ENCODE measurements around the gene ATP6V1G1. TPM values are rescaled to one million over a fixed set of nuclear protein-coding genes. Genes with fewer than 3 reads are reported as not detected.
"Not testable (repeated sequence)": the region's sequence is repeated elsewhere in the genome, so short reads cannot be mapped to it uniquely, and the experiment has no call there.

Gene ATP6V1G1
- total RNA-seq, 1 donor from 2014 or later = 108 TPM

GRCh38 chr9:114576779-114577178 is 10.8 kb upstream of the ATP6V1G1 start:
- FAIRE-seq; DNase-seq (ENCODE audit: low spot score in 2 of 2): not testable (repeated sequence)

DNA sequence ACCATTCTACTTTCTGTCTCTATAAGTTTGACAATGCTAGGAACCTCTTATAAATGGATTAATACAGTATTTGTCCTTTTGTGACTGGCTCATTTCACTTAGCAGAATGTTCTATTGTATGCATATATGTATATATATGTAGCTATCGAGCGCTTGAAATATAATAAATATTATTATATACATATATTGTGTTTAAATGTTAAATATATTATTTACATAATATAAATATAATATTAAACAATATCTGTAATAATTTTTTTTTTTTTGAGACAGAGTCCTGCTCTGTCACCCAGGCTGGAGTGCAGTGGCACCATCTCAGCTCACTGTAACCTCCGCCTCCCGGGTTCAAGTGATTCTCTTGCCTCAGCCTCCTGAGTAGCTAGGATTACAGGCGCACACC is 9.4 kb upstream of the ATP6V1G1 start:
- FAIRE-seq; DNase-seq (ENCODE audit: low spot score in 2 of 2): not testable (repeated sequence)

DNA sequence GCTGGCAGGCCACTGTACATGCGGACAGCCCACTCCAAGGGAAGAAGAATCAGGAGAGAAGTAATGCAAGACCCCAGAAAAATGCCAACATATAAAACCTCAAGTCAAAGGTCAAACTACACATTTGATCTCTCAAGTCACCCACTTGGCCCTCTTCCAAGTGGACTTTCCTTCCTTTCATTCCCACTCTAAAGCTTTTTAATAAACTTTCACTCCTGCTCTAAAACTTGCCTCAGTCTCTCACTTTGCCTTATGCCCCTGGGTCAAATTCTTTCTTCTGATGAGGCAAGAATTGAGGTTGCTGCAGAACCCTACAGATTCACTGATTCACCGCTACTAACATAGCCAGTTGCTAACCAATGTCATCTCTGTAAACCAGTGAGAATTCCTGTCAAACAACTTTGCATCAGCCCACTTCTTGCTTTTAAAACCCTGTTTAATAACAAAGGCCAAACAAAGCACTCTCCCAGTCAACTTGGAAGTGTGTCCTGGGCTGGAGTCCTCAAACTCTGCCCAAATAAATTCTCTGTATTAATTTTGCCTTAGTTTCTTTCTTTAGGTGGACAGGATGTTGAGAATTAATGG is 6.9 kb upstream of the ATP6V1G1 start:
- FAIRE-seq (no peak), DNase-seq (ENCODE audit: low spot score in 2 of 2) (no peak)

DNA sequence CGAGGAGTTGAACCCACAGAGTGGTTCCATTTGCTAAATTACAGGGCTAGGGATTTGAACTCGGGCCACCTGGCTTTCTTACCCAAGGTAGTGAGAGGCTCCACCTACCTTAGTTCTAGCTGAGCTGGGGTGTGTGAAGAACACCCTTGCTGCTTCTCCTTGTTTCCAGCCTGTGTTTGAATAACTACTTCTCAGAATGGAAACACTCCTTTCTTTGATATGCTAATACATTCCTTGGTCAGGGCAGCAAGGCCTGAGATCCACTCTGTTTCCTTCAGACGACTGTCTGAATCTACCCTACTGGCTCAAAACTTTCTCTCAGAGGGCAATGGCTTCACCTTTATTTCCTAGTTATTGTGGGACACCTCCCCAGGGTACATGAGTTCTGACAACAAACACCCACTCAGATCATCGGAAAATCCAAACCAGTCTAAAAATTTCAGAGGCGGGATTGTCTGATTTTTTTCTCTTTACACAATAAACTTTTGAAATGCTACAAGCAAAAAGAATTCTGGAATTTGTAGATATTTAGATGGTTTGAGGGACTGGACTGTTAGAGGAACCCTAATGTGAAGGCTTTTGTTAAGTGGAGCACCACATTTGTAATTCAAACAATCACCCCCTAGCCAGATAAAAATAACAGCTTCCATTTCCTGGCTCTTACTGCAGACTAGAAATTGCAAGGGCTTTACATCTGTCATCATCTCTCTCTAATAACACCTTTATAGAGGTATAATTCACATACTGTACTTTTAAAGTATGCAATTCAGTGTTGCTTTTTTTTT is 4.0 kb upstream of the ATP6V1G1 start:
- FAIRE-seq = no peak
- DNase-seq (ENCODE audit: low spot score in 2 of 2) = no peak

DNA sequence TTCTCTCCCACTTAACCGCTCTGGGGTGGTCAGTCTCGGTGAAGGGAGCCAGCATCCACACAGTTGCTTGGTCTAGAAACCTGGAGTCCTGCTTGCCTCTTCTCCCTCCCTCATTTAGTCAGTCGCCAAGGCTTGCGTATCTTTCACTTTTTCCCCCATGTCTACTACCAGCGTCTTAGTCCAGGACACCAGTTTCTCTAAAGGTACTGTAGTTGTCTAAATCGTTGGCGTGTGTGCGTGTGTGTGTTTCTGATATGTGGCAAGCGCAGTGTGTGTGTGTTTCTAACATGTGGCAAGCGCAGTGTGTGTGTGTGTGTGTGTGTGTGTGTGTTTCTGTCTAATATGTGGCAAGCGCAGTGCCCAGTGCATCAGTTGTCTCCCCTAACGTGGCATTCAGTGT is 641 bp downstream of the ATP6V1G1 start:
- FAIRE-seq (no peak), DNase-seq (ENCODE audit: low spot score in 2 of 2) (no peak)

DNA sequence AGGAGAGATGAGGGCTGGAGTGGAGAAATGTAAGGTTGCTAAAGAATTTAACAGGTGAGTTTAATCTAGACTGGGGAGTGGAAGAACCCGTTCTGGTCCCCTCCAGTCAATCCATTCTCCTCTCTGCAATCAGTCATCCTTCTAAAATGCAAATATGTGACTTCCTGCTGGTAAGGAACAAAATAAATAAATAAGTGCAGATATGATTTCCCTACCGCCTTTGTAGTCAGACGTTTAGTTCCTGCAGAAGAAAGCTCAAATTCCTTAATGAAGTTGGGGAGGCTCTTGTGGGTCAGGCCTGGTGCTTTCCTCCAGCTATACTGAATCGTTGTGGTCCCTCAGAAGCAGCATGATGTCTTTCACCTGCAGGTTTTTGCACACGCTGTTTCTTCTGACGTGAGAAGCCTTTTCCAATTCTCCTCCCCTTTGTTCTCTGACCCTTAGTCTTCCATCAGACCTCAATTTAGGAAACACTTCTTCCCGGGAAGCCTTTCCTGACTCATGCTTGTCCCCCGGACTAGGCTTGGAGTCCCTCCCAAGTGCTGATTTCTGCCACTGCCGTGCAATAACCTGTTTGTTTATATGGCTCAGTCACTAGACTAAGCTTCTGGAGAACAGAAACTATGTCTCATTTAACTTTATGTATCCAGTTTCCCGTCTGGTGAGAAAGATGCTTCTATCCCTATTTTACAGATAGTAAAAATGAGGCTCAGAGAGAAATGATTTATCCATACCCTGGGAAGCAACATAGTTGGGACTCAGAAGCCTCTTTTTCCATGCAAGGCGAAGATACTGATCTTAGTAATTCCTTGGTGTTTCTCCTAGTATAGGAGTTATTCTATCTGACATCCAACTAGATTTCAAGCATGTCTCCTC is 1.3 kb downstream of the ATP6V1G1 start:
- no peak for FAIRE-seq
- DNase-seq (ENCODE audit: low spot score in 2 of 2) = no peak

DNA sequence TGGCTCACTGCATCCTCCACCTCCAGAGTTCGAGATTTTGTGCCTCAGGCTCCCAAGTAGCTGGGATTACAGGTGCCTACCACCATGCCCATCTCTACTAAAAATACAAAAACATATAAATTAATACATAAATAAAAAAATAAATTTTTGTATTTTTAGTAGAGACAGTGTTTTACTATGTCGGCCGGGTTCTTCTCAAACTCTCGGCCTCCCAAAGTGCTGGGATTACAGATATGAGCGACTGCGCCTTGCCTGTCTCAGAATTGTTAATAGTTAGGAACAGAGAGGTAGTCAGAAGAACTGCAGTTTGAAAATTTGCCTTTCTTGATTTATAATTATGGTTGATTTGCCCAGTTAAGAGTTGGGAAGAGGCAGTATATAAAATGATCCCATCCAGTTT is 2.8 kb downstream of the ATP6V1G1 start:
- no peak for FAIRE-seq

DNA sequence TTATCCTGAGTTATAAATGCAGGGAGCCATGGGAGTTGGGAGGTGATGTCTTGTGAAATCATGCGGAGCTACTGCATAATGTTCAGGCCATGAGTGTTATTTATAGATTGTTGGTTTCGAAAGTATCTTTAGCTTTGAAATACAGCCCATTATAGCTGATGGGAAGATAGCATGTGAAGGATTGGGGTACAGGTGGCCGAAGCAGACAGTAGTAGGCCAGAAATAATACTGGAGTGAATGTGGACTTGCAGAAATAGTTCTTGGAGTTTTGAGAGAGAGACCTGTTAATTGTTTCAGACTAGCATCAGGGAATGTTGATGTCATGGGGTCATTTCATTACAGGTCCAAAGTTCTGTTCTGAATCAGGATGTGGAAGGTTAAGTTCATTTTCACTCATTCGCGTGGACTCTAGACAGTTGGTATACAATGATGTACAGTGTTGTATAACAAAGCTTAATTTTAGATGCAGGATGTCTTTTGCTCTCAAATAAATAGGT is 3.8 kb downstream of the ATP6V1G1 start:
- no peak for DNase-seq (ENCODE audit: low spot score in 2 of 2)
- no peak for FAIRE-seq

More for the DNA sequence above, 2.8 kb downstream of the ATP6V1G1 start:
- no peak for DNase-seq (ENCODE audit: low spot score in 2 of 2)

DNA sequence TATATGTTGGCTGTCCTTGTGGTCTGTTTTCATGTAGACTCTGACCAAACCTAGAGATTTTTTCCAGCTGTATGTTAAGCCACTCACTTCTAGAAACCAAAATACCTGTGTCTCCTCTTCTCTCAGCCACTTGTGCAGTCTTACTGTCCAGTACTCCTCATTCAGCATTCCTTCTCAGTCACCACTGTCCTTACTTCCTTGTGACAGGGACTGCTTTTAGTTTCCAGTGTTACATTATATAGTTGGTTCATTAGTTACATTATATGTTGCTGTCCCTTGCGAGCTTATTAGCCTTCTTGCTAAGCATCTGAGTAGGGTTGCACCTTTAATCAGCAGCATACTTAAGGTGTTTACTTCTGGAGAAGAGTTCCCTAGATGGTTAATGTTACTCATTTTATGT is 4.3 kb downstream of the ATP6V1G1 start:
- no peak for FAIRE-seq
- DNase-seq (ENCODE audit: low spot score in 2 of 2) = no peak

GRCh38 chr9:114592356-114592755 is 4.8 kb downstream of the ATP6V1G1 start:
- FAIRE-seq (no peak), DNase-seq (ENCODE audit: low spot score in 2 of 2) (no peak)

GRCh38 chr9:114594136-114594535 is 6.6 kb downstream of the ATP6V1G1 start:
- DNase-seq (ENCODE audit: low spot score in 2 of 2) = no peak
- no peak for FAIRE-seq

DNA sequence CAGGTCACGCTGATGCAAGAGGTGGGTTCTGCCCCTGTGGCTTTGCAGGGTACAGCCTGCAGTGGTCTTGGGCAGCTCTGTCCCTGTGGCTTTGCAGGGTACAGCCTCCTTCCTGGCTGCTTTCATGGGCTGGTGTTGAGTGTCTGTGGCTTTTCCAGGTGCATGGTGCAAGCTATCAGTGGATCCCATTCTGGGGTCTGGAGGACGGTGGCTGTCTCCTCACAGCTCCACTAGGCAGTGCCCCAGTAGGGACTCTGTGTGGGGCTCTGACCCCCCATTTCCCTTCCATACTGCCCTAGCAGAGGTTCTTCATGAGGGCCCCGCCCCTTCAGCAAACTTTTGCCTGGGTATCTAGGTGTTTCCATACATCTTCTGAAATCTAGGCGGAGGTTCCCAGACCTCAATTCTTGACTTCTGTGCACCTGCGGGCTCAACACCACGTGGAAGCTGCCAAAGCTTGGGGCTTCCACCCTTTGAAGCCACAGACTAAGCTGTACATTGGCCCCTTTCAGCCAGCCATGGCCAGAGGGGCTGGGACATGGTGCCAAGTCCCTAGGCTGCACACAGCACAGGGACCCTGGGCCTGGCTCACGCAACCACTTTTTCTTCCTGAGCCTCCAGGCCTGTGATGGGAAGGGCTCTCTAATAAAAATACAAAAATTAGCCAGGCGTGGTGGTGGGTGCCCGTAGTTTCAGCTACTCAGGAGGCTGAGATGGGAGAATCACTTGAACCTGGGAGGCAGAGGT is 13.1 kb downstream of the ATP6V1G1 start:
- DNase-seq (ENCODE audit: low spot score in 2 of 2); FAIRE-seq: not testable (repeated sequence)

DNA sequence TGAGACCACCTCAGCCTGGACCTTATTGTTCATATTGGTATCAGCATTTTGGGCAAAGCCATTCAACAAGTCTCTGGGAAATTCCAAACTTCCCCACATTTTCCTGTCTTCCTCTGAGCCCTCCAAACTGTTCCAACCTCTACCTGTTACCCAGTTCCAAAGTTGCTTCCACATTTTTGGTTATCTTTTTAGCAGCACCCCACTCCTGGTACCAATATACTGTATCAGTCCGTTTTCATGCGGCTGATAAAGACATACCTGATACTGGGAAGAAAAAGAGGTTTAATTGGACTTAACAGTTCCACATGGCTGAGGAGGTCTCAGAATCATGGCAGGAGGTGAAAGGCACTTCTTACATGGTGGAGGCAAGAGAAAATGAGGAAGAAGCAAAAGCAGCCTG is 14.2 kb downstream of the ATP6V1G1 start:
- FAIRE-seq; DNase-seq (ENCODE audit: low spot score in 2 of 2): not testable (repeated sequence)

DNA sequence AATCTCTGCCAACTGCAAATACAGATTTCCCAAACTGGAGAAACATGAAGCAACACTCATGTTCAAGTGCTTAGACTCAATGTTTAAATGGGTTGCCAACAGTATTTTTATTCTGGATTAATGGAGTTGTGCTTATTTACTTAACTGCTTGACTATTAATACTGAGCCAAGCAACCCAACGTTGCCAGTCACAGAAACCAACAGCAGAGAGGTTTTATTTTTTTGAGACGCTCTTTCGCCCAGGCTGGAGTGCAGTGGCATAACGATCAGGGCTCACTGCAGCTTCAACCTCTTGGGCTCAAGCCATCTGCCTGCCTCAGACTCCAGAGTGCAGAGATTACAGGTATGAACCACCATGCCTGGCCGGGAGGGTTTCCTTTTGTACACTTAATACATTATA is 15.1 kb downstream of the ATP6V1G1 start:
- no peak for FAIRE-seq
- DNase-seq (ENCODE audit: low spot score in 2 of 2) = no peak

DNA sequence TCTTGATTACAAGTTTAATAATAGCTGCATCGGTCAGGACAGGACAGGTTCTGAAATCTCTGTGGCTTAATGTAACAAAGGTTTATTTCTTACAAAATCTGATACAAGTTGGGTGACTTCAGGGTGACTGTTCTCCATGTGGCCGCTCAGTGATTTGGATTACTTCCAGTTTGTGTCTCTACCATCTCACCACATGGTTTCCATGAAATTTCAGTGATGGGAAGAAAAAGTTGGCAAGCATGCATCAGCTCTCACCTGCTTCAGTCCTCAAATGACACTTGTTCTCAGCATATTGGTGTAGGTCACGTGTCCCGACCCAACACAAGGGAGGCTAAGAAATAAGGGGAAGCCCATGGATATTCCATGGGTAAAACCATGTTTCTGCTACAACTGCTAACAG is 15.7 kb downstream of the ATP6V1G1 start:
- FAIRE-seq (no peak), DNase-seq (ENCODE audit: low spot score in 2 of 2) (no peak)

- DNase-seq (ENCODE audit: low spot score in 2 of 2) (no peak), FAIRE-seq (no peak)
Measured at GRCh38 chr9:114604989-114605388, 17.4 kb downstream of the ATP6V1G1 start.

GRCh38 chr9:114606068-114606467 is 18.5 kb downstream of the ATP6V1G1 start:
- DNase-seq (ENCODE audit: low spot score in 2 of 2) (no peak), FAIRE-seq (no peak)

DNA sequence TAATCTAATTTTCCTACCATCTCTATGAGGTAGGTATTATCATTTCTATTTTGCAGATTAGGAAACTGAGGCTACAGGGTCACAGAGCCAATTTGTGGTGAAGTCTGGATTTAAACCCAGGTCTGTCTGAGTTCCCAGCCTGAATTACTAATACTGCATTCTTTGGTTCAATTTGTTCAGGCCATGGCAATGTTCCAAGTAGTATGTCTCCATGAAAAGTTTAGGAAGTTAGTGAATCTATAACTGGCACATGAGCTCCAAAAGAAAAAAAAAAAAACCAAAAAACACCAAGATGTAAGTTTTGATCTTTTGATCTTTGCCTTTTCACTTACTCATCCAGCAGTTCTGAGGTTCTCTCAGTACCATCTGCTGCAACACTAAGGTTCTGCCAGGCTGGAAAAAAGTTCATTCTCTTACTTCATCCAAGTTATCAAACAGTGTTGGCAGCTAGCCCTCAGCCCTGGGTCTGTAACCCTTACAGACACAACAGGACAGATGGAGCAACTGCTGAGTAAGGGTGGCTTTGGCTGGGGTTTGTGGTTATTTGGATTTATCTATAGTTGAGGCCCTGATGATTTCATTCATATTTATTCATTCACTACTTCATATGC is 19.1 kb downstream of the ATP6V1G1 start:
- no peak for FAIRE-seq
- no peak for DNase-seq (ENCODE audit: low spot score in 2 of 2)

- no peak for FAIRE-seq
- no peak for DNase-seq (ENCODE audit: low spot score in 2 of 2)
Measured at GRCh38 chr9:114607671-114608524, 20.3 kb downstream of the ATP6V1G1 start.

Data from frontal cortex (tissue), 4 donors.